Endothelial cell (in vitro differentiated cells): ENCODE data around the gene PCNA. TPM values are rescaled to one million over a fixed set of nuclear protein-coding genes. Genes with fewer than 3 reads are reported as not detected.

Experiments
- DNase-seq: peaks from one replicate; pipeline ENCODE4 v3.0.0; 2021; ENCODE audit warnings: low spot score
- H3K27ac Mint-ChIP-seq: one replicate; pipeline ENCODE4 v1.8.0; 2021; ENCODE audit warnings: mixed read lengths, inconsistent platforms; ENCODE audit not compliant: unreplicated experiment
- H3K27me3 Mint-ChIP-seq: one replicate; pipeline ENCODE4 v1.8.0; 2021; ENCODE audit warnings: mild to moderate bottlenecking, moderate library complexity, mixed read lengths, inconsistent platforms; ENCODE audit not compliant: unreplicated experiment
- H3K36me3 Mint-ChIP-seq: one replicate; pipeline ENCODE4 v1.8.0; 2021; ENCODE audit warnings: mild to moderate bottlenecking, low read depth, mixed read lengths, inconsistent platforms; ENCODE audit not compliant: unreplicated experiment
- H3K4me1 Mint-ChIP-seq: one replicate; pipeline ENCODE4 v1.8.0; 2021; ENCODE audit warnings: mild to moderate bottlenecking, mixed read lengths, inconsistent platforms; ENCODE audit not compliant: unreplicated experiment
- H3K4me3 Mint-ChIP-seq: one replicate; pipeline ENCODE4 v1.8.0; 2021; ENCODE audit warnings: mild to moderate bottlenecking, mixed read lengths, inconsistent platforms; ENCODE audit not compliant: unreplicated experiment
- H3K9me3 Mint-ChIP-seq: one replicate; pipeline ENCODE4 v1.8.0; 2021; ENCODE audit warnings: mixed read lengths, inconsistent platforms; ENCODE audit not compliant: unreplicated experiment
- total RNA-seq: library from RNA; stranded (reverse); fragmentation: NEBNext Ultra II Directional; extraction: Animal tissue kit (Norgen Biotek cat#: 25700); gene quantifications from one replicate; pipeline ENCODE4 v1.2.1, GENCODE V29; 2021; ENCODE audit not compliant: unreplicated experiment
- TF ChIP-seq, protein P1 (sequence below): fragments of 200-600 bp; sonication (generic); IDR thresholded peaks from one replicate; pipeline ENCODE4 v1.5.0; 2021; ENCODE audit warnings: antibody characterized with exemption; ENCODE audit not compliant: unreplicated experiment

The PCNA gene
- total RNA-seq, 1 donor from 2014 or later: 77.1 TPM

DNA sequence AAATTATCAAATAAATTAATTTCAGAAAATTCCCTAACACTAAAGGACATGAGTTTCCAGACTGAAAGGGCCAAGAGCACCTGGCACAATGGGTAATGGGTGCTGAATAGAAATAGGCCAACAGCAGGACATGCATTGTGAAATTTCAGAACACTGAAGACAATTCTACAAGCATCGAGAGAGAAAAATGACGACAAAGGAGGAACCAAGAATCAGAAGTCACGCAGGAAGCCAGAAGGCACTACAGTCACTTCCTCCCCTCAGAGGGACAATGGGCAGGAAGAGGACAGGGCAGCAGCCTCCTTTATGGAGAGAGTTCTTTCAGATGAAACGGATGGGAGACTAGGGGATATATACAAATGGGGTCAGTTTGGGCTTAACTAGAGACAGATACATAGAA, 29.6 kb downstream of the PCNA start:
- TF ChIP-seq, protein P1, sequence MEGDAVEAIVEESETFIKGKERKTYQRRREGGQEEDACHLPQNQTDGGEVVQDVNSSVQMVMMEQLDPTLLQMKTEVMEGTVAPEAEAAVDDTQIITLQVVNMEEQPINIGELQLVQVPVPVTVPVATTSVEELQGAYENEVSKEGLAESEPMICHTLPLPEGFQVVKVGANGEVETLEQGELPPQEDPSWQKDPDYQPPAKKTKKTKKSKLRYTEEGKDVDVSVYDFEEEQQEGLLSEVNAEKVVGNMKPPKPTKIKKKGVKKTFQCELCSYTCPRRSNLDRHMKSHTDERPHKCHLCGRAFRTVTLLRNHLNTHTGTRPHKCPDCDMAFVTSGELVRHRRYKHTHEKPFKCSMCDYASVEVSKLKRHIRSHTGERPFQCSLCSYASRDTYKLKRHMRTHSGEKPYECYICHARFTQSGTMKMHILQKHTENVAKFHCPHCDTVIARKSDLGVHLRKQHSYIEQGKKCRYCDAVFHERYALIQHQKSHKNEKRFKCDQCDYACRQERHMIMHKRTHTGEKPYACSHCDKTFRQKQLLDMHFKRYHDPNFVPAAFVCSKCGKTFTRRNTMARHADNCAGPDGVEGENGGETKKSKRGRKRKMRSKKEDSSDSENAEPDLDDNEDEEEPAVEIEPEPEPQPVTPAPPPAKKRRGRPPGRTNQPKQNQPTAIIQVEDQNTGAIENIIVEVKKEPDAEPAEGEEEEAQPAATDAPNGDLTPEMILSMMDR: no peak
- Mint-ChIP-seq H3K9me3 (no peaks in the 10 kb centered on the region), H3K4me1 (peaks cover 25% of the 10 kb centered on the region), H3K36me3 (peaks cover 4% of the 10 kb centered on the region), H3K4me3 (peak overlapping the region; percentile 18), H3K27me3 (no peaks in the 10 kb centered on the region), H3K27ac (peak overlapping the region; percentile 99)
- DNase-seq: peak; percentile 37

DNA sequence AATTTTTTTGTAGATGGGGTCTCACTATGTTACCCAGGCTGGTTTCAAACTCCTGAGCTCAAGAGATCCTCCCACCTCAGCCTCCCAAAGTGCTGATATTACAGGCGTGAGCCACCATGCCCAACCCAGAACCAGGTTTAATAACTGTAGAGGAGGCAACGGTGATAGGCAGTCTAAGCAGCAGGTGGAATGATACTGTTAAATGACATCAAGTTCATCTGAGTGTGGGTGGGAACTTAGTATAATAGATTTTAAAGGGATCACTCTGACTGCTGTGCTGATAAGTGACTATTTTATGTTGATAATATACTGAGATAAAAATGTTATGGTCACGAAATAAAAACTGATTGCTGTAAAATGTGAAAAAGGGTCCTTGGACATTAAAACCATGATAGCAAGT, 31.1 kb downstream of the PCNA start:
- peaks cover 26% of the 10 kb centered on the region for H3K4me1 Mint-ChIP-seq
- peak overlapping the region; percentile 99 for H3K27ac Mint-ChIP-seq
- no peak for DNase-seq
- no peak overlapping the region for H3K4me3 Mint-ChIP-seq
- TF ChIP-seq, protein P1: no peak
- H3K27me3 Mint-ChIP-seq: no peaks in the 10 kb centered on the region
- H3K36me3 Mint-ChIP-seq: peaks cover 4% of the 10 kb centered on the region
- no peaks in the 10 kb centered on the region for H3K9me3 Mint-ChIP-seq

DNA sequence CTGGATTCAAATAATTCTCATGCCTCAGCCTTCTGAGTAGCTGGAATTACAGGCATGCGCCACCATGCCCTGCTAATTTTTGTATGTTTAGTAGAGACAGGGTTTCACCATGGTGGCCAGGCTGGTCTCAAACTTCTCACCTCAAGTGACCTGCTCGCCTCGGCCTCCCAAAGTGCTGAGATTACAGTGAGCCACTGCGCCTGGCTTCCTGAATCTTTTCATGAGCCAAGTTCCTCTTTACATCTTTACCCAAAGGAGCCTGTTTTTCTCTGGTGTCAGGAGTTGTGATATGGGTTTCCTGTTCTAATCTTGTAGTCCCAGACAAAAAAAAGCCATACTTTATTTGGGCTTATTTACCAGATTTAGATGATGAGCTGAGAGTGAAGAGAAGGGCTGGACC, 34.4 kb downstream of the PCNA start:
- Mint-ChIP-seq H3K27me3 (no peaks in the 10 kb centered on the region), H3K4me3 (no peak overlapping the region), H3K27ac (peak overlapping the region; percentile 75), H3K4me1 (peaks cover 19% of the 10 kb centered on the region), H3K9me3 (no peaks in the 10 kb centered on the region), H3K36me3 (no peaks in the 10 kb centered on the region)
- no peak for DNase-seq
- TF ChIP-seq, protein P1: no peak

DNA sequence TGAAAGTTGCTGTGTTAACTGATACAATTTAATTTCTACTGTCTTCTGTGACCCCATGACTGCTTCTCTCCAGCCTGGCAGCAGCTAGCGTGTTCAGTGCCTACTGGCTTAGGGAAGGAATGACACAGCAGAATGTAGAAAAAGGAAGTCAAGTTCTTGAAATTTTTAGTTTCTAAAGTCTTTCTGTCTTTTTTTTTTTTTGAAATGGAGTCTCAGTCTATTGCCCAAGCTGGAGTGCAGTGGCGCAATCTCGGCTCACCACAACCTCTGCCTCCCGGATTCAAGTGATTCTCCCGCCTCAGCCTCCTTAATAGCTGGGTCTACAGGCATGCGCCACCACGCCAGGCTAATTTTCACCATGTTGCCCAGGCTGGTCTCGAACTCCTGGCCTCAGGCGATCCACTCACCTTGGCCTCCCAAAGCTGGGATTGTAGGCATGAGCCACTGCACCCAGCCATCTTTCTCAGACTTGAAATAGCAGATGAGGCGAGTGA, 39.3 kb downstream of the PCNA start:
- Mint-ChIP-seq H3K27ac (no peak overlapping the region), H3K9me3 (no peaks in the 10 kb centered on the region), H3K36me3 (no peaks in the 10 kb centered on the region), H3K27me3 (no peaks in the 10 kb centered on the region), H3K4me3 (no peak overlapping the region), H3K4me1 (peaks cover 6% of the 10 kb centered on the region)
- TF ChIP-seq, protein P1: no peak
- DNase-seq: no peak

DNA sequence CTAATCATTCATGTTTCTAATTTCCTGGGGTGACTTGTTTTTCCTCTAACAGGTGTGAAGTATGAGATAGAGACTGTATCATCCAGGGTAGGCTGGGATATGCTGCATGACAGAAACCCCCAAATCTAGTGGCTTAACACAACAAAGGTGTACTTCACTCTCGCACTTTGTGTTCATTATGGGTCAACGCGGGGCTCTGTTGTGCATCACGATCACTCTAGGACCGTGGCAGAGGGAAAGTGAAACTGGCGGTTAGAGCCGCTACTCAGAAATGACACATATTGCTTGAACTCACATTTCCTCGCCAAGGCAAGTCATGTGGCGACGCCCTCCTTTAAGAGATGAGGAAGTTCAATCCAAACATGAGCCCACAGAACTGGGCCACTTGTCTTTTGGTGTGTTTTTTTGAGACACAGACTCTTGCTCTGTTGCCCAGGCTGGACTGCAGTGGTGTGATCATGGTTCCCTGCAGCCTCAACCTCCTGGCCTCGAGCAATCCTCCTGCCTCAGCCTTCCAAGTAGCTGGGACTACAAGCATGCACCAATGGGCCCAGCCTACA, 41.3 kb downstream of the PCNA start:
- H3K4me1 Mint-ChIP-seq: peaks cover 6% of the 10 kb centered on the region
- no peak overlapping the region for H3K4me3 Mint-ChIP-seq
- H3K9me3 Mint-ChIP-seq: no peaks in the 10 kb centered on the region
- H3K36me3 Mint-ChIP-seq: peaks cover 3% of the 10 kb centered on the region
- peaks cover 8% of the 10 kb centered on the region for H3K27me3 Mint-ChIP-seq
- TF ChIP-seq, protein P1: no peak
- no peak for DNase-seq
- H3K27ac Mint-ChIP-seq: no peak overlapping the region
